ENCODE measurements around the gene ANP32A.

DNA sequence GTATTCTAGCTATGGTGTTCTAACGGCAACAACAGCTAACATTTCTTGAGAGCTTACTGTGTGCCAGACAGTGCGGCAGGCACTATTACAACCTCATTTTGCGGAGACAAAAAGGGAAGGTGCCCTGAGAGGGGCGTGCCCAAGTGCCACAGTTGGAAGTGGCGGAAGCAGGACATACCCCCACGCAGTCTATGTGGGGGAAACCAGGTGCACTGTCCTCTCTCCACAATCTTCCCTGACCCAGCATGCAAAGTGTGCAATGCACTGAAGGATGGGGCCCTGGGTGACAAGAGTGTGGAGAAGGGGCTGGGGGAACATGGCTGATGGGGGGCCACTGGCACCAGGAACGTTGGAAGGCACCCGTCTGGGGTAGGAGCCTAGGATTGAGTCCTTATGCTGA, 8.6 kb downstream of the ANP32A start:
- no peak for TF ChIP-seq YY1 (IDR thresholded peaks at IDR 0.05; ENCODE audit: insufficient read depth, insufficient read length)
- no peak for TF ChIP-seq ZNF274 (IDR thresholded peaks at IDR 0.05; ENCODE audit: low read depth, low read length)
